ENCODE measurements around the gene TBC1D32.
"Not testable (repeated sequence)": the region's sequence is repeated elsewhere in the genome, so short reads cannot be mapped to it uniquely, and the experiment has no call there.

The TBC1D32 gene

DNA sequence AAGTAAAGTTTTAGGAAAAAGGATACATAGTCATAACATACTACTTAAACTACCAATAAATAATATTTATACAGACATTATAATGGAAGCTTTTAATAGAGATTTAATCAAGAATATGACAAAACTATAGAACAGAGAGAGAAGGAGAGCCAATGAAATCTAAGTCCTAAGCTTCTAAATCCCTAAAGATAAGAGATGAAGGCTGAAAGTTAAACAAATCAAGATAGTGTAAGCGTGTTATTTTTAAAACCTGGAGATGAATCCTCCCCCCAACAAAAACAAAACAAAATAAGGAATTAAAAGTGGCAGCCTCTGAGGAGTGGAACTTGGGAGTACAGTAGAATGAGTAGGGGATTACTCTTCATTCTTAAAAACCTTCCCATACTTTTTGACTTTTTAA is 145.9 kb downstream of the TBC1D32 start:
- Histone ChIP-seq H4K5ac (ENCODE audit: low read length) (no peak overlapping the region), H2AK5ac (ENCODE audit: low read length) (no peak overlapping the region), H3K56ac (ENCODE audit: low read length) (no peak overlapping the region), H2BK15ac (replicated peaks; ENCODE audit: low read depth) (no peak overlapping the region), H3K4me3 (ENCODE audit: low read length) (no peak overlapping the region), H3K4me2 (ENCODE audit: low read length) (no peak overlapping the region), H2BK120ac (ENCODE audit: low read depth, low read length) (no peak overlapping the region), H3K79me2 (ENCODE audit: control insufficient read depth, insufficient read depth, low read length) (no peaks in the 10 kb centered on the region), H3K4ac (ENCODE audit: low read depth, low read length) (no peak overlapping the region), H3K27me3 (ENCODE audit: insufficient read depth, low read length, poor library complexity) (no peaks in the 10 kb centered on the region), H3K23ac (ENCODE audit: low read length) (no peak overlapping the region), H3K4me1 (ENCODE audit: control insufficient read depth, low read depth, low read length) (no peaks in the 10 kb centered on the region), H4K8ac (ENCODE audit: low read depth, low read length) (no peak overlapping the region), H3K18ac (ENCODE audit: low read length) (no peak overlapping the region), H3K79me1 (ENCODE audit: low read length) (no peaks in the 10 kb centered on the region), H2BK5ac (ENCODE audit: low read length) (no peak overlapping the region), H3K27ac (ENCODE audit: low read depth, low read length) (no peak overlapping the region), H3K9ac (ENCODE audit: low read length) (no peak overlapping the region), H3K36me3 (ENCODE audit: control insufficient read depth, insufficient read depth, low read length) (no peaks in the 10 kb centered on the region)
- WGBS (ENCODE audit: extremely low coverage, insufficient coverage, low lambda C conversion rate): no CpG with 5 or more reads among the region's 1 CpG
- DNase-seq: no peak

DNA sequence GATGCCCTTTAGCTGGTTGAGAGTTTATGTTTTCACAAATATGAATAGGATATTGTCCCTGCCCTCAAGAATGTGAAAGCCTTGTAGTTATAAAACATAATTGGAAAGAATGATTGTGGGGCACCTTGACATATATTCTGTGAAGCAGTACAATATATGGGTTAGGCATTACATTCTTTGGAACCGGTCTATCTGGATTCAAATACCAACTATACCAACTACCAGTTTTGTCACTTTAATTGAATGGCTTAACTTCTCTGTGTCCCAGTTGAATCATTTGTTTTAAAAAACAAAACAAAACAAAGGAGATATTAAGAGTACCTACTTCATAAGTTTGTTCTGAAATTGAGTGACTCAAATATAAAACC is 146.5 kb downstream of the TBC1D32 start:
- Histone ChIP-seq H3K4me2 (ENCODE audit: low read length) (no peak overlapping the region), H3K79me2 (ENCODE audit: control insufficient read depth, insufficient read depth, low read length) (no peaks in the 10 kb centered on the region), H3K27ac (ENCODE audit: low read depth, low read length) (no peak overlapping the region), H3K4me1 (ENCODE audit: control insufficient read depth, low read depth, low read length) (no peaks in the 10 kb centered on the region), H2BK15ac (replicated peaks; ENCODE audit: low read depth) (no peak overlapping the region), H2BK5ac (ENCODE audit: low read length) (no peak overlapping the region), H4K5ac (ENCODE audit: low read length) (no peak overlapping the region), H3K9ac (ENCODE audit: low read length) (no peak overlapping the region), H3K4me3 (ENCODE audit: low read length) (no peak overlapping the region), H3K4ac (ENCODE audit: low read depth, low read length) (no peak overlapping the region), H3K79me1 (ENCODE audit: low read length) (no peaks in the 10 kb centered on the region), H3K23ac (ENCODE audit: low read length) (no peak overlapping the region), H3K36me3 (ENCODE audit: control insufficient read depth, insufficient read depth, low read length) (no peaks in the 10 kb centered on the region), H3K27me3 (ENCODE audit: insufficient read depth, low read length, poor library complexity) (no peaks in the 10 kb centered on the region), H3K18ac (ENCODE audit: low read length) (no peak overlapping the region), H2BK120ac (ENCODE audit: low read depth, low read length) (no peak overlapping the region), H4K8ac (ENCODE audit: low read depth, low read length) (no peak overlapping the region), H3K56ac (ENCODE audit: low read length) (no peak overlapping the region), H2AK5ac (ENCODE audit: low read length) (no peak overlapping the region)
- WGBS (ENCODE audit: extremely low coverage, insufficient coverage, low lambda C conversion rate): no CpG with 5 or more reads among the region's 1 CpG
- DNase-seq: no peak

DNA sequence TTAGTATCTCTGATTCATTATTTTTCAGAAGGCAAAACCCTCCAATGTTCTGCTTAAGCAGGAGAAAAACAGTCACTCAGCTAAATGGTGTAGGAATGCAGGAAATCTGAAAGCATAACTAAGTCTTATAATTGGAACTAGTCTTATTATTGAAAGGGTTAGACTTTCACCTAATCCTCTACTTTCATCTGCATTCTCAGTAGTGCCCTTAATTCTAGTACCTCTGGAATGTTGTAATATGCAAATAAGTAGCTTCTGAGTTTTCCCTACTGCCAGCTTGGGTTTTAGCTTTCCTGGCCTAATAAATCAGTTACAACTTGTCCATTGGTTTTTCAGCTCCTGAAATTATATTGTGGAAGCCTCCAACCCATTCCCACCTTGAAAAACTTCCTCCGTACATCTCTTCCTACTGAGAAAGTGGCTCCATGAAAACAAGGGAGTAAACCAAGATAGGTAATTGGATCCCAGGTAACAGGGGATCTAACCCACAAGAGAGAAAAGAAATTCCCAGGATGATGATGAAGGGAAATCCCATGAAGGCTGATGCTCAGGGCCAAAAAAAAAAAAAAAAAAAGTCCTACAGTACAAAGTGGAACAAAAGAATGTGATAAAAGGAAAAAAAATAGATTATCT is 147.0 kb downstream of the TBC1D32 start:
- H4K8ac ChIP-seq (ENCODE audit: low read depth, low read length): no peak overlapping the region
- no peaks in the 10 kb centered on the region for H3K36me3 ChIP-seq (ENCODE audit: control insufficient read depth, insufficient read depth, low read length)
- no peak overlapping the region for H2BK120ac ChIP-seq (ENCODE audit: low read depth, low read length)
- H3K4me3 ChIP-seq (ENCODE audit: low read length): no peak overlapping the region
- H3K27ac ChIP-seq (ENCODE audit: low read depth, low read length): no peak overlapping the region
- no peak overlapping the region for H2BK5ac ChIP-seq (ENCODE audit: low read length)
- no peaks in the 10 kb centered on the region for H3K79me1 ChIP-seq (ENCODE audit: low read length)
- no CpG with 5 or more reads among the region's 1 CpG for WGBS (ENCODE audit: extremely low coverage, insufficient coverage, low lambda C conversion rate)
- no peak overlapping the region for H3K56ac ChIP-seq (ENCODE audit: low read length)
- H3K79me2 ChIP-seq (ENCODE audit: control insufficient read depth, insufficient read depth, low read length): no peaks in the 10 kb centered on the region
- H4K5ac ChIP-seq (ENCODE audit: low read length): no peak overlapping the region
- no peak overlapping the region for H2AK5ac ChIP-seq (ENCODE audit: low read length)
- H3K23ac ChIP-seq (ENCODE audit: low read length): no peak overlapping the region
- DNase-seq: no peak
- no peak overlapping the region for H3K4me2 ChIP-seq (ENCODE audit: low read length)
- H3K27me3 ChIP-seq (ENCODE audit: insufficient read depth, low read length, poor library complexity): no peaks in the 10 kb centered on the region
- H2BK15ac ChIP-seq (replicated peaks; ENCODE audit: low read depth): no peak overlapping the region
- H3K9ac ChIP-seq (ENCODE audit: low read length): no peak overlapping the region
- H3K4ac ChIP-seq (ENCODE audit: low read depth, low read length): no peak overlapping the region
- H3K4me1 ChIP-seq (ENCODE audit: control insufficient read depth, low read depth, low read length): no peaks in the 10 kb centered on the region
- no peak overlapping the region for H3K18ac ChIP-seq (ENCODE audit: low read length)

DNA sequence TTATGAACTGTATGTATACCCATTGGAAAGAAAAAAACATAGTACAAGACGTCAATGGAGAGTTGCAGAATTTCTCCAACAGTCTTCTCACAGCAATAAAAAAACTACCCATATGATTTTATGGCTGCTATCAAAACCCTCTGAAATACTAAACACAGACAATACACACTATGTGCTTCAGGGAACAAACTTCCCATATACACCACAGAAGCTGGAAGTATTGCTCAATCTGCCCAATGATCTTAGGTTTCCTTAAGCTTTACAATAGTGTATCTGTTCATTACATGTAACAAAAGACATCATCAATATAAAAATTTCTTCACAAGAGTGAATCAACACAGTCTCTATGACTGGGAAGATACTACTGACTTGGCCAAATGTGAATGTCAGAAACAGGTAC is 150.5 kb downstream of the TBC1D32 start:
- Histone ChIP-seq H2AK5ac (ENCODE audit: low read length) (no peak overlapping the region), H2BK120ac (ENCODE audit: low read depth, low read length) (no peak overlapping the region), H3K27me3 (ENCODE audit: insufficient read depth, low read length, poor library complexity) (no peaks in the 10 kb centered on the region), H3K79me2 (ENCODE audit: control insufficient read depth, insufficient read depth, low read length) (no peaks in the 10 kb centered on the region), H3K18ac (ENCODE audit: low read length) (no peak overlapping the region), H3K4me1 (ENCODE audit: control insufficient read depth, low read depth, low read length) (no peaks in the 10 kb centered on the region), H3K9ac (ENCODE audit: low read length) (no peak overlapping the region), H3K79me1 (ENCODE audit: low read length) (no peaks in the 10 kb centered on the region), H3K36me3 (ENCODE audit: control insufficient read depth, insufficient read depth, low read length) (no peaks in the 10 kb centered on the region), H3K4ac (ENCODE audit: low read depth, low read length) (no peak overlapping the region), H3K23ac (ENCODE audit: low read length) (no peak overlapping the region), H3K4me2 (ENCODE audit: low read length) (no peak overlapping the region), H4K5ac (ENCODE audit: low read length) (no peak overlapping the region), H2BK5ac (ENCODE audit: low read length) (no peak overlapping the region), H3K56ac (ENCODE audit: low read length) (no peak overlapping the region), H4K8ac (ENCODE audit: low read depth, low read length) (no peak overlapping the region), H2BK15ac (replicated peaks; ENCODE audit: low read depth) (no peak overlapping the region), H3K27ac (ENCODE audit: low read depth, low read length) (no peak overlapping the region), H3K4me3 (ENCODE audit: low read length) (no peak overlapping the region)
- no peak for DNase-seq
- no CpG with 5 or more reads among the region's 1 CpG for WGBS (ENCODE audit: extremely low coverage, insufficient coverage, low lambda C conversion rate)

DNA sequence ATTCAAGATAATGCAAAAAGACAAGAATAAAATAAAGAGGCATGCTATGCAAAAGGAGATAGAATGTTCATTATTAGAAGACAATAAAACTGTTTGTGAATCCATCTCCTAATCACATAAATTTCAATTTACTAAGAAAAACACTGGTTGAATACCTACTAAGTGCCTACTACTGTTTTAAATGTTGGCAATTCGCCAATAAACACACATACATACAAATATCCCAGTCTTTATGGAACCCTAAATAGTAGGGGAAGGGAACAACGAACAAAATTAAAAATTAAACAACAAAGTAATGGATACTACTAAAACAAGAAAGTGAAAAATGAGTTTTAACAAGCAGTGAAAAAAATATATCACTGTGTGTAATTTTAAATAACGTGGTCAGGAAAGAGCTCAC is 158.5 kb downstream of the TBC1D32 start:
- no peak overlapping the region for H4K8ac ChIP-seq (ENCODE audit: low read depth, low read length)
- H3K23ac ChIP-seq (ENCODE audit: low read length): no peak overlapping the region
- H3K56ac ChIP-seq (ENCODE audit: low read length): no peak overlapping the region
- H2BK5ac ChIP-seq (ENCODE audit: low read length): no peak overlapping the region
- H2BK120ac ChIP-seq (ENCODE audit: low read depth, low read length): no peak overlapping the region
- no peak overlapping the region for H3K9ac ChIP-seq (ENCODE audit: low read length)
- no peak overlapping the region for H4K5ac ChIP-seq (ENCODE audit: low read length)
- H3K4me3 ChIP-seq (ENCODE audit: low read length): no peak overlapping the region
- H3K27ac ChIP-seq (ENCODE audit: low read depth, low read length): no peak overlapping the region
- H3K36me3 ChIP-seq (ENCODE audit: control insufficient read depth, insufficient read depth, low read length): no peaks in the 10 kb centered on the region
- WGBS (ENCODE audit: extremely low coverage, insufficient coverage, low lambda C conversion rate): no CpG with 5 or more reads among the region's 3 CpGs
- no peak overlapping the region for H3K4me2 ChIP-seq (ENCODE audit: low read length)
- no peak overlapping the region for H2BK15ac ChIP-seq (replicated peaks; ENCODE audit: low read depth)
- H3K27me3 ChIP-seq (ENCODE audit: insufficient read depth, low read length, poor library complexity): no peaks in the 10 kb centered on the region
- H3K79me1 ChIP-seq (ENCODE audit: low read length): no peaks in the 10 kb centered on the region
- no peak overlapping the region for H3K18ac ChIP-seq (ENCODE audit: low read length)
- no peak overlapping the region for H2AK5ac ChIP-seq (ENCODE audit: low read length)
- H3K4ac ChIP-seq (ENCODE audit: low read depth, low read length): no peak overlapping the region
- H3K79me2 ChIP-seq (ENCODE audit: control insufficient read depth, insufficient read depth, low read length): no peaks in the 10 kb centered on the region
- DNase-seq: no peak
- H3K4me1 ChIP-seq (ENCODE audit: control insufficient read depth, low read depth, low read length): no peaks in the 10 kb centered on the region

DNA sequence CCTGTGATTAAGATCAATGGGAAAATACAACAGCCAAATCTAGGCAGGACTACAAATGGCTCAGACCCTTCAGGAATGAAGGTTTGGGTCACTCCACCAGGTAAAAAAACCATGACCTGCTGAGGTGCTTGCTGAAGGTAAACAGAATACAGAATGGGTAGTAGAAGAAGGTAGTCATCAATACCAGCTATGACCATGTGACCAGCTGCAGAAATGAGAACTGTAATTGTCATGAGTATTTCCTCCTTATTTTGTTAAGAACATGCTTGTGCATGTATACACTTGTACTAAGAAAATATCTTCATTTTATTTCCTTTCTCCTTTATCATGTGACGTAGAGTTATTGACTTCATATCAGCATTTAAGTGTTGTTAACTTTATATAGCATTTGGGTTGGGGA is 161.8 kb downstream of the TBC1D32 start:
- H3K18ac ChIP-seq (ENCODE audit: low read length); H4K5ac ChIP-seq (ENCODE audit: low read length); H3K4me3 ChIP-seq (ENCODE audit: low read length); H3K4ac ChIP-seq (ENCODE audit: low read depth, low read length); H2BK5ac ChIP-seq (ENCODE audit: low read length); H3K4me2 ChIP-seq (ENCODE audit: low read length); H3K79me2 ChIP-seq (ENCODE audit: control insufficient read depth, insufficient read depth, low read length); H2BK120ac ChIP-seq (ENCODE audit: low read depth, low read length); H3K27ac ChIP-seq (ENCODE audit: low read depth, low read length); H3K9ac ChIP-seq (ENCODE audit: low read length); H2BK15ac ChIP-seq (replicated peaks; ENCODE audit: low read depth); H3K36me3 ChIP-seq (ENCODE audit: control insufficient read depth, insufficient read depth, low read length); H3K27me3 ChIP-seq (ENCODE audit: insufficient read depth, low read length, poor library complexity); H3K79me1 ChIP-seq (ENCODE audit: low read length); H2AK5ac ChIP-seq (ENCODE audit: low read length); H4K8ac ChIP-seq (ENCODE audit: low read depth, low read length); H3K23ac ChIP-seq (ENCODE audit: low read length); H3K56ac ChIP-seq (ENCODE audit: low read length); DNase-seq; H3K4me1 ChIP-seq (ENCODE audit: control insufficient read depth, low read depth, low read length): not testable (repeated sequence)
- WGBS (ENCODE audit: extremely low coverage, insufficient coverage, low lambda C conversion rate): no CpG with 5 or more reads among the region's 1 CpG

Data from mesendoderm (in vitro differentiated cells).